ENCODE data around the gene IFI16. TPM values are rescaled to one million over a fixed set of nuclear protein-coding genes. Genes with fewer than 3 reads are reported as not detected.

The IFI16 gene
- total and polyA plus RNA-seq, 12 donors: 39.4 to 130 (median 95.3) TPM

DNA sequence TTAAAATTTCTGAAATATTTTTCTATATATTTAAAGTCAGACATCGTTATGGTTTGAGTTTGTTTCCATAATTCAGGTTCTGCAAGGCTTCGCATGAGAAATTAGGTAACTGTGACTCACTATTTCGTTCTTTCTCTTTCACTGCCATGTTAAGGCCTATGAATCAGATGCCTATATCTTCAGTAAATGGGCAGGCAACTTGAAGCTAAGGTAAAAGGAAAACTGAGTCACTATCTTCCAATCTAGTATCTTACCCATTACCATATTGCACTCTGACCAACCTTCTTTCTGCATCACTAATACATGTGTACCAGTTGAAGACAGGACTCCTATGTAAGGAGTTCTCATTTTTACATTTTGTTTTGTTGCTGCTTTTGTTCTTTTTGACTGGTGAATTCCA is 40.5 kb upstream of the IFI16 start:
- Histone ChIP-seq H3K4me3 (no peak overlapping the region), H3K9me3 (replicated peaks in 1 of 3) (no peaks in the 10 kb centered on the region), H3K27me3 (peaks cover 3% of the 10 kb centered on the region), H3K36me3 (replicated peaks in 1 of 2) (no peaks in the 10 kb centered on the region), H3K27ac (no peak overlapping the region), H3K4me1 (replicated peaks in 1 of 2) (no peaks in the 10 kb centered on the region)
- DNase-seq: no peak
- intact Hi-C loops (cut with DNase I): no loop called here
- no peak for TF ChIP-seq POLR2A (IDR thresholded peaks at IDR 0.05)
- TF ChIP-seq, protein P1, sequence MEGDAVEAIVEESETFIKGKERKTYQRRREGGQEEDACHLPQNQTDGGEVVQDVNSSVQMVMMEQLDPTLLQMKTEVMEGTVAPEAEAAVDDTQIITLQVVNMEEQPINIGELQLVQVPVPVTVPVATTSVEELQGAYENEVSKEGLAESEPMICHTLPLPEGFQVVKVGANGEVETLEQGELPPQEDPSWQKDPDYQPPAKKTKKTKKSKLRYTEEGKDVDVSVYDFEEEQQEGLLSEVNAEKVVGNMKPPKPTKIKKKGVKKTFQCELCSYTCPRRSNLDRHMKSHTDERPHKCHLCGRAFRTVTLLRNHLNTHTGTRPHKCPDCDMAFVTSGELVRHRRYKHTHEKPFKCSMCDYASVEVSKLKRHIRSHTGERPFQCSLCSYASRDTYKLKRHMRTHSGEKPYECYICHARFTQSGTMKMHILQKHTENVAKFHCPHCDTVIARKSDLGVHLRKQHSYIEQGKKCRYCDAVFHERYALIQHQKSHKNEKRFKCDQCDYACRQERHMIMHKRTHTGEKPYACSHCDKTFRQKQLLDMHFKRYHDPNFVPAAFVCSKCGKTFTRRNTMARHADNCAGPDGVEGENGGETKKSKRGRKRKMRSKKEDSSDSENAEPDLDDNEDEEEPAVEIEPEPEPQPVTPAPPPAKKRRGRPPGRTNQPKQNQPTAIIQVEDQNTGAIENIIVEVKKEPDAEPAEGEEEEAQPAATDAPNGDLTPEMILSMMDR (IDR thresholded peaks at IDR 0.05): no peak
- WGBS, 4 donors: 81 to 92% (median 85%) methylated on average over 3 of the region's 3 CpGs

DNA sequence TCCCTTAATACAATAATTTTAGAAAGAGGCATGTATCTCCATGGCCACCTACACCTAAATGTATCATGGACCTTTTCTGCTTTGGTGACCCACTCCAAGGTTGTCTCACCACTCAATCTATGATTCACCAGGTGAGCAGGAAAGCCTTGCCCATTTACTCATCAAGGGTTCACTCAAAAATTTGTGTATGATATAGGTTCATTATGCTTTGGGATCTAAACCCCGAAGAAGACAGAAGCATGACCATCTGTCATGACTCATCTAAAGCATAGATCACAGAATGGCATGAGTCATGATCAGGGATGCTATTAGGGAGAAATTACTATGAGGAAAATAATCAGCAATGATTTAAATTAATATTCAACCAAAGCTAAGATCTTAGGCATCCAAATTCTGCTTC is 39.9 kb upstream of the IFI16 start:
- TF ChIP-seq, protein P1 (IDR thresholded peaks at IDR 0.05): no peak
- no peak for TF ChIP-seq POLR2A (IDR thresholded peaks at IDR 0.05)
- 48 to 70% (median 61%) methylated on average over 1 of the region's 1 CpG for WGBS, 4 donors
- Histone ChIP-seq H3K27ac (no peak overlapping the region), H3K4me1 (replicated peaks in 1 of 2) (no peaks in the 10 kb centered on the region), H3K36me3 (replicated peaks in 1 of 2) (no peaks in the 10 kb centered on the region), H3K4me3 (no peak overlapping the region), H3K27me3 (peaks cover 3% of the 10 kb centered on the region), H3K9me3 (replicated peaks in 1 of 3) (no peaks in the 10 kb centered on the region)
- intact Hi-C loops (cut with DNase I): no loop called here
- no peak for DNase-seq

DNA sequence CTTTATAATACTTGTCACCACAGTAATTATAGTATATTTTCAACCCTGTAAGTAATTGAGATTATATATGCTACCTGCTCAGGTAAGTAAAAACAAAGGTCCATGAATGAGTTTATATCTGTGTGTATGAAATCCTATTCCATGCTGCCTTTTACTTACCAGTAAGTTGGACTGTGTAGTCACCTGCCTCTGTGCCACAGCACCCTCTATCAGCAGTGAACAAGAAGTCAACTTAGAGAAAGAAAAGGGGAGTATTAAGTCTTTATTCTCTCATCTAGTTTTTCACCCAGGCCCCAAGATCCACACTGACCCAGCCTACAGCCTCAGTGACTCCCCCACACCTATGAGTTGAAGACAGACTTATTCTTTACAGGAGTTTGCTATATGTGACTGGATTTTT is 36.9 kb upstream of the IFI16 start:
- DNase-seq: no peak
- Histone ChIP-seq H3K4me1 (replicated peaks in 1 of 2) (no peaks in the 10 kb centered on the region), H3K27ac (no peak overlapping the region), H3K4me3 (no peak overlapping the region), H3K27me3 (no peaks in the 10 kb centered on the region), H3K36me3 (replicated peaks in 1 of 2) (no peaks in the 10 kb centered on the region), H3K9me3 (replicated peaks in 1 of 3) (no peaks in the 10 kb centered on the region)
- no peak for TF ChIP-seq POLR2A (IDR thresholded peaks at IDR 0.05)
- TF ChIP-seq, protein P1 (IDR thresholded peaks at IDR 0.05): no peak
- intact Hi-C loops (cut with DNase I): no loop called here

DNA sequence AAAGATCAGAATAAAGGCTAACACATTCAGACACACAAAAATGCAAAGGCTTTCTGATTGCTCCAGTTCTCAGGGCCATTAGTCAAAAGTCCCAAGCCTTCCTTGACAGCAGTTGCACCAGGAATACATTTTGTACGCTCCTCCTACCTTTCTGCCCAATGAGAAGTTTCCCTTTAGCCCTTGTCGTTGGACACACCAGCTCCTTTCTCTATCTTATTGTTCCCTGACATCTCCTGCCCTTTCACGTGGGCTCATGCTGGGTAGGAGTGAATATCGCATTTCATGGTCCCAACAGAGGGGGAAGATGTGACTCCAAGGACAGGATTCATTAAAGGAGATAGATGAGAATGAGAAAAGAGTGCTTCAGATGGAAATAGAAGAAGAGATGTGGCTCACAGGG is 33.5 kb upstream of the IFI16 start:
- Histone ChIP-seq H3K9me3 (replicated peaks in 1 of 3) (no peaks in the 10 kb centered on the region), H3K27ac (no peak overlapping the region), H3K27me3 (no peaks in the 10 kb centered on the region), H3K4me3 (no peak overlapping the region), H3K4me1 (replicated peaks in 1 of 2) (no peaks in the 10 kb centered on the region), H3K36me3 (replicated peaks in 1 of 2) (no peaks in the 10 kb centered on the region)
- WGBS, 4 donors: 28 to 41% (median 35%) methylated on average over 4 of the region's 4 CpGs
- intact Hi-C loops (cut with DNase I): no loop called here
- no peak for TF ChIP-seq POLR2A (IDR thresholded peaks at IDR 0.05)
- TF ChIP-seq, protein P1 (IDR thresholded peaks at IDR 0.05): no peak
- no peak for DNase-seq

All from adrenal gland (tissue), 12 donors.